ENCODE data around the gene PXK. TPM values are rescaled to one million over a fixed set of nuclear protein-coding genes. Genes with fewer than 3 reads are reported as not detected.

The PXK gene
- total and polyA plus RNA-seq, 10 of the 15 experiments (the other 5 are each of a cell fraction or from before 2014, with no cell fraction given), result 8.4 to 38.0 (median 27.6) TPM

GRCh38 chr3:58387650-58388546 lies 55.2 kb downstream of the PXK start (continued):
- no peak for TF ChIP-seq BRCA1 (IDR thresholded peaks at IDR 0.05; ENCODE audit: low read depth, low read length)
- TF ChIP-seq WRNIP1 (IDR thresholded peaks at IDR 0.05; ENCODE audit: borderline replicate concordance, low read depth, low read length), result no peak
- TF ChIP-seq TAF1 (IDR thresholded peaks at IDR 0.05; ENCODE audit: borderline replicate concordance, low read depth, low read length), result no peak
- TF ChIP-seq RELA (IDR thresholded peaks at IDR 0.05; ENCODE audit: borderline replicate concordance, partially characterized antibody), result no peak
- no peak for TF ChIP-seq SUPT20H (IDR thresholded peaks at IDR 0.05; ENCODE audit: borderline replicate concordance, control insufficient read depth, low read depth, low read length)

DNA sequence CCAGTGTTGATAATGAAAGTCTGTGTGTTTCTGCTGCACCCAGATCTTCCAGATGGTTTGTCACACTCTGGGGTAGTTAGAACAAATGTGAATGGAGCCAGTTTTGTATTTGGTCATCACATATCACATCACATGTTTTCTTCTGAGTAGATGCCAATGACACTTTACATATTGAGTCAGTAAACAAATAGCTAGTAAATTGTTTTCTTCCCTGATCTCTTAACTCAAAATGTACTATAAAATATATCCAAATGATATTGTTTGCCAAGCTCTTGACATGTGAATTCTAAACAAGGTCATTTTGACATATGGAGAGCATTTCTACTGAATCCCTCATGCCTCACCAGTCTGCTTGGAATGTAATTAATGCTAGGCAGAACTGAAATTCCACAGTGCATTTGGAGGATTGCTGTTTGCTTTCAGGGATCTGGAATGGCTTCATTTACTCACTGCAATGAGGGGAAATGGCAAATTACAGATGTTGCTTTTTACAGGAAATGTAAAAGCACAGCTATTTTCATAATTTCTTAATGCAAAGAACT lies 55.9 kb downstream of the PXK start:
- BruUV-seq (replicated peaks), result no TSS peak
- H4K20me1 ChIP-seq (ENCODE audit: control insufficient read depth, insufficient read depth), result no peaks in the 10 kb centered on the region
- no peaks in the 10 kb centered on the region for H3K9me3 ChIP-seq (replicated peaks; ENCODE audit: control insufficient read depth, insufficient read depth, low read length)
- H3K27ac ChIP-seq (ENCODE audit: control insufficient read depth, insufficient read depth), result no peak overlapping the region
- TF ChIP-seq, protein P1, sequence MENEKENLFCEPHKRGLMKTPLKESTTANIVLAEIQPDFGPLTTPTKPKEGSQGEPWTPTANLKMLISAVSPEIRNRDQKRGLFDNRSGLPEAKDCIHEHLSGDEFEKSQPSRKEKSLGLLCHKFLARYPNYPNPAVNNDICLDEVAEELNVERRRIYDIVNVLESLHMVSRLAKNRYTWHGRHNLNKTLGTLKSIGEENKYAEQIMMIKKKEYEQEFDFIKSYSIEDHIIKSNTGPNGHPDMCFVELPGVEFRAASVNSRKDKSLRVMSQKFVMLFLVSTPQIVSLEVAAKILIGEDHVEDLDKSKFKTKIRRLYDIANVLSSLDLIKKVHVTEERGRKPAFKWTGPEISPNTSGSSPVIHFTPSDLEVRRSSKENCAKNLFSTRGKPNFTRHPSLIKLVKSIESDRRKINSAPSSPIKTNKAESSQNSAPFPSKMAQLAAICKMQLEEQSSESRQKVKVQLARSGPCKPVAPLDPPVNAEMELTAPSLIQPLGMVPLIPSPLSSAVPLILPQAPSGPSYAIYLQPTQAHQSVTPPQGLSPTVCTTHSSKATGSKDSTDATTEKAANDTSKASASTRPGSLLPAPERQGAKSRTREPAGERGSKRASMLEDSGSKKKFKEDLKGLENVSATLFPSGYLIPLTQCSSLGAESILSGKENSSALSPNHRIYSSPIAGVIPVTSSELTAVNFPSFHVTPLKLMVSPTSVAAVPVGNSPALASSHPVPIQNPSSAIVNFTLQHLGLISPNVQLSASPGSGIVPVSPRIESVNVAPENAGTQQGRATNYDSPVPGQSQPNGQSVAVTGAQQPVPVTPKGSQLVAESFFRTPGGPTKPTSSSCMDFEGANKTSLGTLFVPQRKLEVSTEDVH (IDR thresholded peaks at IDR 0.05; ENCODE audit: low read depth, partially characterized antibody), result no peak
- TF ChIP-seq RELA (IDR thresholded peaks at IDR 0.05; ENCODE audit: borderline replicate concordance, partially characterized antibody) (no peak), NFXL1 (IDR thresholded peaks at IDR 0.05; ENCODE audit: borderline replicate concordance) (no peak), SPI1 (IDR thresholded peaks at IDR 0.05; ENCODE audit: borderline replicate concordance, insufficient read depth, low read depth, low read length) (no peak), LARP7 (IDR thresholded peaks at IDR 0.05) (no peak), ZSCAN29 (IDR thresholded peaks at IDR 0.05) (no peak)
- TF ChIP-seq, protein P2, sequence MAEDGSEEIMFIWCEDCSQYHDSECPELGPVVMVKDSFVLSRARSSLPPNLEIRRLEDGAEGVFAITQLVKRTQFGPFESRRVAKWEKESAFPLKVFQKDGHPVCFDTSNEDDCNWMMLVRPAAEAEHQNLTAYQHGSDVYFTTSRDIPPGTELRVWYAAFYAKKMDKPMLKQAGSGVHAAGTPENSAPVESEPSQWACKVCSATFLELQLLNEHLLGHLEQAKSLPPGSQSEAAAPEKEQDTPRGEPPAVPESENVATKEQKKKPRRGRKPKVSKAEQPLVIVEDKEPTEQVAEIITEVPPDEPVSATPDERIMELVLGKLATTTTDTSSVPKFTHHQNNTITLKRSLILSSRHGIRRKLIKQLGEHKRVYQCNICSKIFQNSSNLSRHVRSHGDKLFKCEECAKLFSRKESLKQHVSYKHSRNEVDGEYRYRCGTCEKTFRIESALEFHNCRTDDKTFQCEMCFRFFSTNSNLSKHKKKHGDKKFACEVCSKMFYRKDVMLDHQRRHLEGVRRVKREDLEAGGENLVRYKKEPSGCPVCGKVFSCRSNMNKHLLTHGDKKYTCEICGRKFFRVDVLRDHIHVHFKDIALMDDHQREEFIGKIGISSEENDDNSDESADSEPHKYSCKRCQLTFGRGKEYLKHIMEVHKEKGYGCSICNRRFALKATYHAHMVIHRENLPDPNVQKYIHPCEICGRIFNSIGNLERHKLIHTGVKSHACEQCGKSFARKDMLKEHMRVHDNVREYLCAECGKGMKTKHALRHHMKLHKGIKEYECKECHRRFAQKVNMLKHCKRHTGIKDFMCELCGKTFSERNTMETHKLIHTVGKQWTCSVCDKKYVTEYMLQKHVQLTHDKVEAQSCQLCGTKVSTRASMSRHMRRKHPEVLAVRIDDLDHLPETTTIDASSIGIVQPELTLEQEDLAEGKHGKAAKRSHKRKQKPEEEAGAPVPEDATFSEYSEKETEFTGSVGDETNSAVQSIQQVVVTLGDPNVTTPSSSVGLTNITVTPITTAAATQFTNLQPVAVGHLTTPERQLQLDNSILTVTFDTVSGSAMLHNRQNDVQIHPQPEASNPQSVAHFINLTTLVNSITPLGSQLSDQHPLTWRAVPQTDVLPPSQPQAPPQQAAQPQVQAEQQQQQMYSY (CRISPR knock-in tag; IDR thresholded peaks at IDR 0.05), result no peak
- intact Hi-C loops (cut with micrococcal nuclease; ENCODE audit: unreplicated experiment), result no loop called here
- H3K4me3 ChIP-seq, result no peak overlapping the region
- in situ Hi-C loops (cut with MboI), result no loop called here
- DNase-seq (ENCODE audit: low read depth, low spot score) (no peak), FAIRE-seq (no peak), ATAC-seq (no peak)
- no peak overlapping the region for H3K9ac ChIP-seq (ENCODE audit: control insufficient read depth, insufficient read depth, low read length)
- no peak overlapping the region for H3K4me2 ChIP-seq (ENCODE audit: control insufficient read depth, insufficient read depth)
- ChIA-PET POLR2A (no interaction called here), RAD21 (ENCODE audit: unreplicated experiment) (interaction anchor here (0.8 to 1.0 kb wide), 3 partner anchors 32 to 54 kb away, joined by 3 read pairs; no protein-coding TSS in a partner anchor), CTCF (interaction anchor here (0.6 to 2.2 kb wide), 6 partner anchors 24 to 1424 kb away, joined by 3 to 5 read pairs (median 3); partner anchors contain the start of genes HTD2 and RPP14), SMC1A (ENCODE audit: uncharacterized antibody, unreplicated experiment) (interaction anchor here (1.1 to 1.7 kb wide), 3 partner anchors 29 to 54 kb away, joined by 3 to 5 read pairs (median 4); no protein-coding TSS in a partner anchor)
- no peaks in the 10 kb centered on the region for H3K4me1 ChIP-seq (ENCODE audit: control insufficient read depth, insufficient read depth, low read length)
- no peaks in the 10 kb centered on the region for H3K79me2 ChIP-seq (ENCODE audit: control insufficient read depth, insufficient read depth, low read length)
- H3K27me3 ChIP-seq (replicated peaks in 1 of 2; ENCODE audit: control insufficient read depth in 2 of 2, insufficient read depth in 2 of 2, low read length in 1 of 2), result no peaks in the 10 kb centered on the region
- H2AFZ ChIP-seq (ENCODE audit: control insufficient read depth, low read depth, low read length), result no peak overlapping the region
- peaks cover 0 to 4% of the 10 kb centered on the region in 2 experiments; a peak in 2 of 4 replicates for H3K36me3 ChIP-seq (ENCODE audit: control insufficient read depth in 2 of 2, insufficient read depth in 2 of 2, low read length in 1 of 2)
